NCI-H1436 treated with DMSO at 0.1 percent for 48 hours (cell line): Measurements from ENCODE around the gene WRAP53.
A peak's percentile ranks its signal among the peaks of the same experiment; 100 is the strongest.

Experiments used
- DNase-seq: peaks from one replicate; lab custom pipeline; 2025; lab: John Stamatoyannopoulos, UW

The WRAP53 gene

DNA sequence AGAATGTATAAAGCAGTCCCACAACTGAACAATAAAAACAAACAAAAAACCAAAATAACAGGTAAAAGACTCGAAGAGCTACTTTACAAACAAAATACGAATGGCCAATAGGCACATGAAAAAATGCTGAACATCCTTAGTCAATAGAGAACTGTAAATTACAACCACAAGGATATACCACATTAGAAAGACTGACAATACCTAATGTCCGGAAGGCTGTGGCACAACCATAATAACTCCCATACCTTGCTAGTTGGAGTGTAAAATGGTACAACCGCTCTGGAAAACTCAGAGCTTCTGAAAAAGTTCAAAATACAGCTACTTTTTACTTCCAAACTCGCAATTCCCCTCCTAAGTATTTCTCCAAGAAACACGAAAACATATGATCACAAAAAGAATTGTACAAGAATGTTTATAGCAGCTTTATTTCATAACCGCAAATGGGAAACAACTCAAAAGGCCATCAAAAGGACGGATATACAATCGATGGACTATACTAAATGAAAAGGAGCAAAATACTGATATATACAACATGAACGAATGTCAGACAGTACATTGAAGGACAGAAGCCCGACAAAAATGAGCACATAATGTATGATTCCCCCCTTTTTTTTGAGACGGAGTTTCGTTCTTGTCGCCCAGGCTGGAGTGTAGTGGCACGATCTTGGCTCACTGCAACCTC, 3.3 kb upstream of the WRAP53 start:
- DNase-seq = no peak

GRCh38 chr17:7685533-7686221, 2.6 kb upstream of the WRAP53 start:
- peak; percentile 86 for DNase-seq

DNA sequence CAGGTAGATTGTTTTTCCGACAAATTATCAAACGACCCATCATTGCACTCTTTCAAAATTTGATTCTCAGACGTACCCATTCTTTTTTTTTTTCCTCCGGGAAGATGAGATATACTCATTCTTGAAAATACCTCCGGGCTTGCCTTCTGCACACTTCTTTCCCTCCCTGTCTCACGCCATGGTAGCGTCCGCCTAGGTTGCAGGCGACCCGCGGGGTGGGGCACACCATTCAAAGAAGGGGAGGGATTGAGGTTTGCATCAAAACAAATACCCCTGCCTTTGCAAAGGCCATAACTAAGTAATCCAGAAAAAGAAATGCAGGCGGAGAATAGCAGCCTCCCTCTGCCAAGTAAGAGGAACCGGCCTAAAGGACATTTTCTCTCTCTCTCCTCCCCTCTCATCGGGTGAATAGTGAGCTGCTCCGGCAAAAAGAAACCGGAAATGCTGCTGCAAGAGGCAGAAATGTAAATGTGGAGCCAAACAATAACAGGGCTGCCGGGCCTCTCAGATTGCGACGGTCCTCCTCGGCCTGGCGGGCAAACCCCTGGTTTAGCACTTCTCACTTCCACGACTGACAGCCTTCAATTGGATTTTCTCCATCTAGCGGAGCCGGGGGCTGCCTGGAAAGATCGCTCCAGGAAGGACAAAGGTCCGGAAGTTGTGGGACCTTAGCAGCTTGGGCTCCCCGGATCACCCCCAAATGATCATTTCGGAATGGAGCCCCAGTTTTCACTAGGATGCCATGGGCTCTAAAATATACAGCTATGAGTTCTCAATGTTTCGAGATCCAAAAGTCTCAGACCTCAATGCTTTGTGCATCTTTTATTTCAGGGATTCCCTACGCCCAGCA, 1.8 kb upstream of the WRAP53 start:
- peak; percentile 68 for DNase-seq

- DNase-seq = peak; percentile 64
These were observed 987 bp upstream of the WRAP53 start, which contains the start of gene TP53 for GRCh38 chr17:7687072-7687907. Gene TP53 (minus strand): TSS chr17:7687490. CDS start chr17:7676594, 10,896 bp downstream.

GRCh38 chr17:7688808-7689316, 585 bp downstream of the WRAP53 start:
- DNase-seq = no peak

- no peak for DNase-seq
These were observed 7.3 kb downstream of the WRAP53 start for GRCh38 chr17:7695586-7695985.

DNA sequence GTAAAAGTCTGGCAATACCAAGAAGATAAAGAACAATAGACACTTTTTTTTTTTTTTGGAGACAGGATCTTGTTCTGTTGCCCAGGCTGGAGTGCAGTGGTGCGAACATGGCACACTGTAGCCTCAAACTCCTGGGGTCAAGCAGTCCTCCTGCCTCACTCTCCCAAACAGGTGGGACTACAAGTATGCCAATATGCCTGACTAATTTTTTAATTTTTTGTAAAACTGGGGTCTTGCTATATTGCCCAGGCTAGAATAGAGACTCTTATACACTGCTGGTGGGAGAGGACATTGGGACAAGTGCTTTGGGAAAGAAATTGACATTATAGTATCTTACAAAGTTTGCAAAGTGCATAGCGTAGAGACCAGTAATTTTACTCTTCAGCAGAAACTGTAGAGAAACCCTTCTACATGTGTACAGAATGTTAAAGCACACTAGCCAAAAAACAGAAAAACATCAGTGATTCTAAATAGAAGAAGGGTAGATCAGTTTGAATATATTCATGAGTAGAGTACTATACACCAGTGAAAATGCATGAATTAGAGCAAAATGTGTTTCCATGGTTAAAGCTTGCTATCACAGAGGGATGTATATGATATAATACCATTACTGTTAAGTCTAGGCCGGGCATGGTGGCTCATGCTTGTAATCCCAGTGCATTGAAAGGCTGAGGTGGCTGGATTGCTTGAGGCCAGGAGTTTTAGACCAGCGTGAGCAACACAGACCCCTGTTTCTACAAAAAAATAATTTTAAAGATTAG, 9.7 kb downstream of the WRAP53 start:
- no peak for DNase-seq

GRCh38 chr17:7700510-7700909, 12.2 kb downstream of the WRAP53 start:
- DNase-seq = no peak

GRCh38 chr17:7701681-7702080, 13.4 kb downstream of the WRAP53 start:
- DNase-seq = no peak

DNA sequence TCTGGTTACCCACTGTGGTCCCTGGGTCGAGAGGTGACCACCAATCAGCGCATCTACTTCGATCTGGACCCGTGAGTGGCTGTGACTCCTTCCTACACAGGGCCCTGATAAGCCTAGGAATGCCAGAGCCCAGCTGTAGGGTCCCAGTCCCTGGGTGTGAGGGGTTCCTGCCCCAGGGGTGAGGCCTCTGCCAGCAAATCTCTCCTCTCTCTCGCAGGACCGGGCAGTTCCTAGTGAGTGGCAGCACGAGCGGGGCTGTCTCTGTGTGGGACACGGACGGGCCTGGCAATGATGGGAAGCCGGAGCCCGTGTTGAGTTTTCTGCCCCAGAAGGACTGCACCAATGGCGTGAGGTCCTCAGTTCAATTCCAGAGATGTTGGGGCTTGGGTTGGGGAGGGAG, 14.5 kb downstream of the WRAP53 start:
- DNase-seq = no peak

DNA sequence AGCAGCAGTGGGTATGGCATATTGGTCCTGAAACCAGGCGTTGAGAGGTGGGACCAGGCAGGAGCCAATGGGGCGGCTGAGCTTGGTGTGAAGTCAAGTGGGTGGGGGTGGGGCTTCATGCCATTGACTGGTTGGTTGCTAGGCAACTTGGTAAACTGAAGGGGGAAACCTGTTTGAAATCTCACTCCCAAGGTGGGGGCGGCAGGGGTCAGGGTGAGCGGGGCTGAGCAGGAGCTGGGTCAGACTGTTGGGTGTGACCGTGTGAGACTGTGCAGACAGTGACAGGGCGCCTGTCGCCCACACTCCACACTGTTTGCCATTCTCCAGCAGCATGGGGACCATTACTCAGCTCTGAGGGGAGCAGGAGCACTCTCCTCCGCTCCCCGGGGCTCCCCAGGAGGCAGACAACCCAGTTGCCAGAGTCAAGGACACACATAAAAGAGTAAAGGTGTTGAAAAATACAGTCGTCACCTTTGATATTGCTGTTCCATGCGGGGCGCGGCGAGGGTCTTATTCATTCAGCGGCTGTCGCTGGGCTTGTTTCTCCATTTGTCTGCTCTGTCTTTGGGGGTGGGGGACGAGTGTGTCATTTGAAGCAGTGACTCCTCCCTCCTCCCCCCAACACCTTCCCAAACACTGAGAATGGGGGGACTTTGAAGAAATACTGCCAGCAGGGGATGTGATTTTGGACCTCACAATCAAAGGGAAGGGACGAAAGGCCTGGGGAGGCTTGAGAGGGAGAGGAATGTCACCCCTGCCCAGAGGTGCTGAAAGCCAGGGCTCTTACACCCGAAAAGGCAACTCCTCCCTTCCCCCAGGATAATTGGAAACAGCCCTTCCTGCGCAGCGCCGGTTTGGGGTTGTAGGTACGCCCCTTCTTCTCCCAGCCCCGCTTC, 15.6 kb downstream of the WRAP53 start:
- peak; percentile 11 for DNase-seq

GRCh38 chr17:7704601-7705268, 16.5 kb downstream of the WRAP53 start, which contains the start of gene EFNB3:
Gene EFNB3 (plus strand): TSS chr17:7705202. CDS start chr17:7705599, 397 bp downstream.
- no peak for DNase-seq

GRCh38 chr17:7705269-7706255, 17.3 kb downstream of the WRAP53 start:
- DNase-seq = no peak

DNA sequence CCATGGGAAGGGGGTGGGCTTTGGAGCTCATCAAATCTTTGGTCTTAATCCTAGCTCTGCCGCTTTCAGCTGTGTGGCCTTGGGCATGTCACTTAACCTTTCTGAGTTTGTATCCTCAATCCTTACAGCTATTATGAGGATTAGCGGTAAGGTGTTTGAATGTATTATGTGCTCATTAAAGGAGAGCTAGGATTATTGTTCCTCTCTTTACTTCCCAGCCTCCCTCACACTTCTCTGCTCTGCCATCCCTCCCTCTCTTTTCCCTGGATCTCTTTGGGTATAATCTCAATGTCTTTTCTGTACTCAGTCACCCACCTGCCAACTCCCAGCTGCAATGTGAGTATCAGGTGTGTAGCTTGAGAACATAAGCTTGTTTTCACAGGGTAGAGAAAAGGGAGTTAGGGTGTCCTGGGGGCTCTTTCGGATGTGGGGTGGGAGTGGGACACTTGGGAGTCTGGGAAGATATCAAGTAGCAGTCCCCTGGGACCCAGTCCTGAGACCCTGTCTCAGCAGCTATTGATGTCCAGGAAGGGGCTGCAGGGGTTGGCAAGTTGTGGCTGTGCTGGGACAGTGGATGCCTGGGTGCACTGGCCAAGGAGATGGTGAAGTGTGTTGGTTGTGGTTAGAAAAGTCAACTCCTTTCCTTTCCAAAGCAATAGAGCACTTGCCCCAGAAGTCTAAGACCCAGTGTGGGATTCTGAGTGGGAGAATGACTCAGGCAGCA, 18.5 kb downstream of the WRAP53 start:
- DNase-seq = no peak

GRCh38 chr17:7707446-7707845, 19.2 kb downstream of the WRAP53 start:
- no peak for DNase-seq

DNA sequence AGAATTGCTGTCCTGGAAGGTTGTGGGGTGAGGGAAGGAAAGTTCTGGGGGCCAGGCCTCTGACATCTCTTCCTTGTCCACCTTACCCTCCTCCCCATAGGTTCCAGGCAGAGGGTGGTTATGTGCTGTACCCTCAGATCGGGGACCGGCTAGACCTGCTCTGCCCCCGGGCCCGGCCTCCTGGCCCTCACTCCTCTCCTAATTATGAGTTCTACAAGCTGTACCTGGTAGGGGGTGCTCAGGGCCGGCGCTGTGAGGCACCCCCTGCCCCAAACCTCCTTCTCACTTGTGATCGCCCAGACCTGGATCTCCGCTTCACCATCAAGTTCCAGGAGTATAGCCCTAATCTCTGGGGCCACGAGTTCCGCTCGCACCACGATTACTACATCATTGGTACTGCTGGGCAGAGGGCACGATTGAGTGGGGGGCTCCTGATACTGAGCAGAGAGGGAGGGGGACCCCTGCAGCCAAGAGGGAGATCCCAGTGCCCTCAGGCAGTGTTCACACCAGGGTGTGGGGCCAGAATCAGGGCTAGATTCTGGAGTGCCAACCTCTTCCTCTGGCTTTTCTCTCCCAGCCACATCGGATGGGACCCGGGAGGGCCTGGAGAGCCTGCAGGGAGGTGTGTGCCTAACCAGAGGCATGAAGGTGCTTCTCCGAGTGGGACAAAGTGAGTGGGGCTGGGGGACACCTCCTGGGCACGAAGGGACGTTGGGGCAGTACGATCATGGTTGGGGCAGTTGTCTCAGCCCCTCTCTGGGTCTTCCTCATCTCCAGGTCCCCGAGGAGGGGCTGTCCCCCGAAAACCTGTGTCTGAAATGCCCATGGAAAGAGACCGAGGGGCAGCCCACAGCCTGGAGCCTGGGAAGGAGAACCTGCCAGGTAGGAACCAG, 19.8 kb downstream of the WRAP53 start:
- DNase-seq = no peak
